HepG2 (cell line): ENCODE results near the gene SYTL2. TPM values are rescaled to one million over a fixed set of nuclear protein-coding genes. Genes with fewer than 3 reads are reported as not detected.

ENCODE experiments used
- DBP ChIP-seq: sonication (generic); formaldehyde crosslinking; IDR thresholded peaks from 2 replicates; pipeline ENCODE4 v1.4.0; 2020; ENCODE audit warnings: missing genetic modification reagents; ENCODE audit errors: not compliant biosample characterization
- HDAC2 ChIP-seq: sonication (generic); formaldehyde crosslinking; IDR thresholded peaks from 2 replicates; pipeline ENCODE4 v1.4.0; 2020; ENCODE audit warnings: missing genetic modification reagents
- HNRNPK ChIP-seq: fragments of 200-400 bp; formaldehyde crosslinking; IDR thresholded peaks from 2 replicates; pipeline ENCODE4 v1.6.1; 2018; ENCODE audit warnings: low read length, low read depth, moderate library complexity, mild to moderate bottlenecking; ENCODE audit not compliant: poor library complexity, severe bottlenecking
- HNRNPUL1 ChIP-seq: fragments of 200-400 bp; formaldehyde crosslinking; IDR thresholded peaks from 2 replicates; pipeline ENCODE4 v1.6.1; 2017; ENCODE audit warnings: low read depth, mild to moderate bottlenecking, low read length, moderate library complexity
- ISL2 ChIP-seq: sonication (generic); formaldehyde crosslinking; IDR thresholded peaks from 2 replicates; pipeline ENCODE4 v1.5.0; 2020; ENCODE audit warnings: missing genetic modification reagents
- KDM3A ChIP-seq: IDR thresholded peaks from 2 replicates; pipeline ENCODE4 v1.6.1; 2018; ENCODE audit warnings: low read depth, missing compliant biosample characterization
- KDM6A ChIP-seq: IDR thresholded peaks from 2 replicates; pipeline ENCODE4 v1.6.1; 2016; ENCODE audit warnings: low read depth
- KMT2B ChIP-seq: IDR thresholded peaks from 2 replicates; pipeline ENCODE4 v1.6.1; 2016; ENCODE audit warnings: missing genetic modification reagents, missing compliant biosample characterization
- MBNL3 ChIP-seq: fragments of 250-450 bp; sonication (Bioruptor Pico); conservative IDR thresholded peaks from 2 replicates; pipeline ENCODE4 v1.8.0; 2022; ENCODE audit warnings: mild to moderate bottlenecking, inconsistent platforms
- NCOA2 ChIP-seq: sonication (generic); formaldehyde crosslinking; IDR thresholded peaks from 2 replicates; pipeline ENCODE4 v1.8.0; 2022; ENCODE audit warnings: inconsistent platforms
- PCBP2 ChIP-seq: fragments of 200-400 bp; formaldehyde crosslinking; optimal IDR thresholded peaks from 2 replicates; pipeline ENCODE3; 2018; ENCODE audit warnings: low read length, low read depth; ENCODE audit not compliant: poor library complexity, severe bottlenecking
- RELA ChIP-seq: sonication (generic); formaldehyde crosslinking; IDR thresholded peaks from 2 replicates; pipeline ENCODE4 v1.4.0; 2020; ENCODE audit warnings: missing genetic modification reagents
- ZBTB37 ChIP-seq: sonication (generic); formaldehyde crosslinking; IDR thresholded peaks from 2 replicates; pipeline ENCODE4 v1.4.0; 2020; ENCODE audit warnings: mild to moderate bottlenecking, missing genetic modification reagents
- ZMYM2 ChIP-seq: sonication (generic); formaldehyde crosslinking; IDR thresholded peaks from 2 replicates; pipeline ENCODE4 v1.8.0; 2022; ENCODE audit warnings: mild to moderate bottlenecking, missing genetic modification reagents
- ZNF207 ChIP-seq: fragments of 450-650 bp; IDR thresholded peaks from 2 replicates; pipeline ENCODE4 v1.6.1; 2016; ENCODE audit warnings: antibody characterized with exemption, borderline replicate concordance
- ZNF317 ChIP-seq: sonication (generic); formaldehyde crosslinking; IDR thresholded peaks from 2 replicates; pipeline ENCODE4 v1.5.0; 2020; ENCODE audit warnings: mild to moderate bottlenecking, missing genetic modification reagents
- ZNF496 ChIP-seq: sonication (generic); formaldehyde crosslinking; IDR thresholded peaks from 2 replicates; pipeline ENCODE4 v1.8.1; 2023; ENCODE audit warnings: mild to moderate bottlenecking, moderate library complexity, missing genetic modification reagents; ENCODE audit not compliant: insufficient replicate concordance
- ZNF510 ChIP-seq: sonication (generic); formaldehyde crosslinking; IDR thresholded peaks from 2 replicates; pipeline ENCODE4 v1.4.0; 2020; ENCODE audit warnings: low read depth, mild to moderate bottlenecking, missing genetic modification reagents
- ZNF552 ChIP-seq: sonication (generic); formaldehyde crosslinking; IDR thresholded peaks from 2 replicates; pipeline ENCODE4 v1.9.0; 2022; ENCODE audit warnings: missing genetic modification reagents, mild to moderate bottlenecking, borderline replicate concordance
- ZNF597 ChIP-seq: sonication (generic); formaldehyde crosslinking; IDR thresholded peaks from 2 replicates; pipeline ENCODE4 v1.5.0; 2020; ENCODE audit warnings: missing genetic modification reagents
- ZNF598 ChIP-seq: sonication (generic); formaldehyde crosslinking; IDR thresholded peaks from 2 replicates; pipeline ENCODE4 v1.5.1; 2020; ENCODE audit warnings: mild to moderate bottlenecking, missing genetic modification reagents, borderline replicate concordance
- ZNF614 ChIP-seq: IDR thresholded peaks from 2 replicates; pipeline ENCODE4 v1.6.1; 2018; ENCODE audit warnings: missing biosample characterization, missing genetic modification reagents, inconsistent platforms, borderline replicate concordance
- ZNF670 ChIP-seq: sonication (generic); formaldehyde crosslinking; IDR thresholded peaks from 2 replicates; pipeline ENCODE4 v1.8.0; 2022; ENCODE audit warnings: mild to moderate bottlenecking, missing genetic modification reagents, borderline replicate concordance
- ZNF766 ChIP-seq: sonication (generic); formaldehyde crosslinking; IDR thresholded peaks from 2 replicates; pipeline ENCODE4 v1.5.0; 2020; ENCODE audit warnings: missing genetic modification reagents, borderline replicate concordance
- ZNF776 ChIP-seq: sonication (generic); formaldehyde crosslinking; IDR thresholded peaks from 2 replicates; pipeline ENCODE4 v1.4.0; 2020; ENCODE audit warnings: mild to moderate bottlenecking, missing genetic modification reagents
- ZSCAN20 ChIP-seq: sonication (generic); formaldehyde crosslinking; IDR thresholded peaks from 2 replicates; pipeline ENCODE4 v1.4.0; 2020; ENCODE audit warnings: missing genetic modification reagents, mild to moderate bottlenecking, borderline replicate concordance
- ZZZ3 ChIP-seq: sonication (generic); formaldehyde crosslinking; IDR thresholded peaks from 2 replicates; pipeline ENCODE4 v1.4.0; 2020; ENCODE audit warnings: missing genetic modification reagents, mild to moderate bottlenecking, borderline replicate concordance
- polyA plus RNA-seq, 8 experiments: library from polyadenylated mRNA; depleted of rRNA in 3 of 8; stranded (reverse) in 7 of 8; unstranded in 1 of 8; fragments of >200 nt; fragmentation: Illumina TruSeq in 4 of 8; extraction: Trizol in 4 of 8; gene quantifications; 2 replicates each; pipeline versions ENCODE4 v1.2.1 to v1.2.3, GENCODE V29; 2011 to 2016; ENCODE audit warnings: low read depth in 4 of 8, missing spikeins in 1 of 8, mixed read lengths in 1 of 8; ENCODE audit not compliant: insufficient read depth in 1 of 8
- total RNA-seq, 5 experiments: library from RNA; depleted of rRNA; stranded (reverse); fragments of >200 nt; fragmentation: Illumina TruSeq; extraction: Trizol; gene quantifications; 2 replicates each; pipeline ENCODE4 v1.2.3, GENCODE V29; 2016; ENCODE audit warnings: low read depth in 1 of 5
- TF ChIP-seq, protein P1 (sequence below): sonication (generic); formaldehyde crosslinking; IDR thresholded peaks from 2 replicates; pipeline ENCODE4 v1.8.0; 2022; ENCODE audit warnings: missing genetic modification reagents, low read depth, mild to moderate bottlenecking, borderline replicate concordance

Gene SYTL2
- total and polyA plus RNA-seq, 2 of the 13 experiments (the other 11 are each of a cell fraction or from before 2014, with no cell fraction given) = 0.77 to 0.90 TPM

DNA sequence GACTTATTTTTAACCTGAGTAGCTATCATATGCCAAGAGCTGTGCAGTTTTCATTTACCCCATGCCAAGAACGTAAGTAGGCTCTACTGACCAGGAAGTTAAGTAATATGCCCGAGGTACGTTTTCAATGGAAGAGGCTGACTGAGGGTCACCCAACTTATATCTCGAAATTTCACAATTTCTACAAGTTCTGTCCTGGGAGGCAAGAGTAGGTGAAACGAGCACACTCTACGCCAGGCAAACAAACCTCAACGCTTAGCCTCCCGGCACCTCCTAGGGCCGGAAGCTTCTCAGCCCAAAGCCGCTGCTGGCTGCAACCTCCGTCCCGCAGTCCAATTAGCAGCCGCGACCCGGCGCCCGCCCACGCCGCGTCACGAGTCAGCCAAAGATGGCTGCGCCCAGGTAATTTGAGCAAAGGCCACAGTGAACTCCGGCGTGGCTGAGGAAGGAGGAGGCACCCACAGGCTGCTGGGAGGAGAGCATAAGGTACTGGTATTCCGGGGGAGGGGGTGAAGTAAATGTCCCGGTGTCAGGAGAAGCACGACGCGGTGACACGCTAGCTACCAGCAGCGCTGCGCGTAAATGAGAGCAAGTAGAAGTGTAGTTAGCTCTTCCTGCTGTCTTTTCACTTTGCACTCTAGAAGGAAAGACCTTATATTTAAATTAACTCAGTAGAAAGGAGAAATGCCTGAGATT is 163.2 kb downstream of the SYTL2 start, which contains the start of gene TMEM126A (continued):
- peak; percentile 55 for TF ChIP-seq DBP (CRISPR knock-in tag)
- TF ChIP-seq RELA (CRISPR knock-in tag) = no peak
- no peak for TF ChIP-seq ZNF597
- peak; percentile 74 for TF ChIP-seq HDAC2 (CRISPR knock-in tag)
- TF ChIP-seq KMT2B (CRISPR knock-in tag) = peak; percentile 88
- no peak for TF ChIP-seq ZNF207
- no peak for TF ChIP-seq PCBP2
- TF ChIP-seq ZSCAN20 (CRISPR knock-in tag) = no peak
- no peak for TF ChIP-seq HNRNPUL1
- no peak for TF ChIP-seq ZNF496 (CRISPR knock-in tag)
- TF ChIP-seq KDM3A (CRISPR knock-in tag) = no peak
- peak; percentile 26 for TF ChIP-seq HNRNPK
- no peak for TF ChIP-seq ZNF776 (CRISPR knock-in tag)
- TF ChIP-seq MBNL3 (CRISPR knock-in tag) = no peak
- TF ChIP-seq ZZZ3 = no peak; the same call in 1 of the 2 replicates
- TF ChIP-seq ZNF510 (CRISPR knock-in tag) = no peak
- no peak for TF ChIP-seq ZNF552 (CRISPR knock-in tag)
- no peak for TF ChIP-seq ZMYM2 (CRISPR knock-in tag)
- TF ChIP-seq, protein P1, sequence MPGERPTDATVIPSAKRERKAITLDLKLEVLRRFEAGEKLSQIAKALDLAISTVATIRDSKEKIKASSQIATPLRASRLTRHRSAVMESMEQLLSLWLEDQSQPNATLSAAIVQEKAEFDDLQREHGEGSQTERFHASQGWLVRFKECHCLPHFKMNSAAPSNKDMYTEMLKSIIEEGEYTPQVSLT = no peak
- TF ChIP-seq ZNF614 (CRISPR knock-in tag) = peak; percentile 78
- TF ChIP-seq ZNF766 (CRISPR knock-in tag) = peak; percentile 35; the same call in 1 of the 2 replicates
- TF ChIP-seq ISL2 (CRISPR knock-in tag) = 0 out of 2 replicates have a peak, but pooled peaks have one; percentile 14
- TF ChIP-seq ZNF317 (CRISPR knock-in tag) = no peak
- TF ChIP-seq ZBTB37 (CRISPR knock-in tag) = no peak
- TF ChIP-seq ZNF598 = peak; percentile 37; the same call in 1 of the 2 replicates
- no peak for TF ChIP-seq KDM6A (CRISPR knock-in tag)
- TF ChIP-seq ZNF670 (CRISPR knock-in tag) = no peak
- TF ChIP-seq NCOA2 = no peak
